ENCODE measurements around the gene ARAP1.

DNA sequence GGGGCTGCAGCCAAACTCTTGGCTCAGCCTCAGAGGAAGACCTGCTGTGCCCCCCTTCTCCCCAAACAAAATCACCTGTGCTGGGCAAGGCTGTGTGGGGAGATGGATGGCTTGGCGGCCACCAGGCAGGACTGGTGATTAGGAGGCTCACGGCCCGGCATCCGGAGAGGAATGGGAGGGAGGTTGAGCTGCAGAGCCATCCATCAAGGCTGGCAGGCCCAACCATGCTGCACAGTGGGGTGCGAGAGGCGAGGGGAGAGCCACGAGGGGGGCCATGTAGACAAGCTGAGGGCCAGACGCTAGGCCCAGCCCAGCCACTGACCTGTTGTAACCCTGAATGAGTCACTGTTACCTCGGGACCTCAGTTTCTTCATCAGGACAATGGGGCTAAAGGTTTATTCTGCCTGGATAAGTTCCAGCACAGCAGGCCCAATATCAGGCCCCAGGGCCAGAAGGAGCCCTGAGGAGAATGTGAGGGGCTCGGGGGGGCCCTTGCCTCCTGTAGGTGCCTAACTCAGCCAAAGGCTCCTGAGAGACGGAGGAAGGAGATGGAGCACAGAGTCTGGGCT is 96.2 kb downstream of the ARAP1 start:
- TF ChIP-seq, protein P1, sequence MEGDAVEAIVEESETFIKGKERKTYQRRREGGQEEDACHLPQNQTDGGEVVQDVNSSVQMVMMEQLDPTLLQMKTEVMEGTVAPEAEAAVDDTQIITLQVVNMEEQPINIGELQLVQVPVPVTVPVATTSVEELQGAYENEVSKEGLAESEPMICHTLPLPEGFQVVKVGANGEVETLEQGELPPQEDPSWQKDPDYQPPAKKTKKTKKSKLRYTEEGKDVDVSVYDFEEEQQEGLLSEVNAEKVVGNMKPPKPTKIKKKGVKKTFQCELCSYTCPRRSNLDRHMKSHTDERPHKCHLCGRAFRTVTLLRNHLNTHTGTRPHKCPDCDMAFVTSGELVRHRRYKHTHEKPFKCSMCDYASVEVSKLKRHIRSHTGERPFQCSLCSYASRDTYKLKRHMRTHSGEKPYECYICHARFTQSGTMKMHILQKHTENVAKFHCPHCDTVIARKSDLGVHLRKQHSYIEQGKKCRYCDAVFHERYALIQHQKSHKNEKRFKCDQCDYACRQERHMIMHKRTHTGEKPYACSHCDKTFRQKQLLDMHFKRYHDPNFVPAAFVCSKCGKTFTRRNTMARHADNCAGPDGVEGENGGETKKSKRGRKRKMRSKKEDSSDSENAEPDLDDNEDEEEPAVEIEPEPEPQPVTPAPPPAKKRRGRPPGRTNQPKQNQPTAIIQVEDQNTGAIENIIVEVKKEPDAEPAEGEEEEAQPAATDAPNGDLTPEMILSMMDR (IDR thresholded peaks at IDR 0.05; ENCODE audit: low read depth, low read length) = no peak
- no peak for TF ChIP-seq POLR2A (IDR thresholded peaks at IDR 0.05; ENCODE audit: extremely low read depth, insufficient read length)
- TF ChIP-seq, protein P2, sequence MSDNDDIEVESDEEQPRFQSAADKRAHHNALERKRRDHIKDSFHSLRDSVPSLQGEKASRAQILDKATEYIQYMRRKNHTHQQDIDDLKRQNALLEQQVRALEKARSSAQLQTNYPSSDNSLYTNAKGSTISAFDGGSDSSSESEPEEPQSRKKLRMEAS (IDR thresholded peaks at IDR 0.05; ENCODE audit: low read depth, low read length) = no peak
